NB4 (cell line): ENCODE data around the gene ZCCHC14.

Source experiments
- DNase-seq: peaks from one replicate; pipeline ENCODE4 v3.0.0; 2010; ENCODE audit warnings: low read depth
- H3K4me3 ChIP-seq: one replicate; pipeline ENCODE4 v1.5.1; 2011; ENCODE audit warnings: mild to moderate bottlenecking, low read depth, low read length, moderate library complexity
- MAX ChIP-seq: IDR thresholded peaks from 2 replicates; pipeline ENCODE4 v1.6.1; 2011; ENCODE audit warnings: low read depth, low read length
- MYC ChIP-seq: IDR thresholded peaks from 2 replicates; pipeline ENCODE4 v1.6.1; 2011; ENCODE audit warnings: low read depth, low read length
- POLR2A ChIP-seq: IDR thresholded peaks from 2 replicates; pipeline ENCODE4 v1.6.1; 2011; ENCODE audit warnings: mild to moderate bottlenecking; ENCODE audit not compliant: insufficient read length; ENCODE audit errors: extremely low read depth
- TF ChIP-seq, protein P1 (sequence below): IDR thresholded peaks from one replicate; pipeline ENCODE4 v1.5.1; 2012; ENCODE audit warnings: low read depth, low read length

The ZCCHC14 gene

DNA sequence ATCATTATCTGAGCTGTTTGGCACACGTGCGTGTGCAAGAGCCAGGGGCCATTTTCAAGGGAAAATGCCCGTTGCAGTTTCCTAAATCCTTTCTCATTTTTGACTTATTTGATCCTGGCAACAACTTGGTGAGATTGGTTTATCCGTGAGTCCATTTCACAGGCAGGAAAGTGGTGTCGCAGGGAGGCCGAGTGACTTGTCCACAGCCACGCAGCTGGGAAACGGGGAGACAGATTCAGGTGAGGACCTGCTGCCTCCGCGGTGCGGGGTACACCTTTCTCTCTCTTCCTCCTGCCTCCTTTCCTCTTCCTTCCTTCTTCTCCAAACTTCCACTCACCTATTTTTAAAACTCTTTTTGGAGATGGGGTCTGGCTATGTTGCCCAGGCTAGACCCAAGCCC is 46.3 kb upstream of the ZCCHC14 start:
- no peak overlapping the region for H3K4me3 ChIP-seq
- DNase-seq: no peak
- TF ChIP-seq MYC (no peak), POLR2A (no peak), MAX (no peak)
- TF ChIP-seq, protein P1, sequence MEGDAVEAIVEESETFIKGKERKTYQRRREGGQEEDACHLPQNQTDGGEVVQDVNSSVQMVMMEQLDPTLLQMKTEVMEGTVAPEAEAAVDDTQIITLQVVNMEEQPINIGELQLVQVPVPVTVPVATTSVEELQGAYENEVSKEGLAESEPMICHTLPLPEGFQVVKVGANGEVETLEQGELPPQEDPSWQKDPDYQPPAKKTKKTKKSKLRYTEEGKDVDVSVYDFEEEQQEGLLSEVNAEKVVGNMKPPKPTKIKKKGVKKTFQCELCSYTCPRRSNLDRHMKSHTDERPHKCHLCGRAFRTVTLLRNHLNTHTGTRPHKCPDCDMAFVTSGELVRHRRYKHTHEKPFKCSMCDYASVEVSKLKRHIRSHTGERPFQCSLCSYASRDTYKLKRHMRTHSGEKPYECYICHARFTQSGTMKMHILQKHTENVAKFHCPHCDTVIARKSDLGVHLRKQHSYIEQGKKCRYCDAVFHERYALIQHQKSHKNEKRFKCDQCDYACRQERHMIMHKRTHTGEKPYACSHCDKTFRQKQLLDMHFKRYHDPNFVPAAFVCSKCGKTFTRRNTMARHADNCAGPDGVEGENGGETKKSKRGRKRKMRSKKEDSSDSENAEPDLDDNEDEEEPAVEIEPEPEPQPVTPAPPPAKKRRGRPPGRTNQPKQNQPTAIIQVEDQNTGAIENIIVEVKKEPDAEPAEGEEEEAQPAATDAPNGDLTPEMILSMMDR: no peak

DNA sequence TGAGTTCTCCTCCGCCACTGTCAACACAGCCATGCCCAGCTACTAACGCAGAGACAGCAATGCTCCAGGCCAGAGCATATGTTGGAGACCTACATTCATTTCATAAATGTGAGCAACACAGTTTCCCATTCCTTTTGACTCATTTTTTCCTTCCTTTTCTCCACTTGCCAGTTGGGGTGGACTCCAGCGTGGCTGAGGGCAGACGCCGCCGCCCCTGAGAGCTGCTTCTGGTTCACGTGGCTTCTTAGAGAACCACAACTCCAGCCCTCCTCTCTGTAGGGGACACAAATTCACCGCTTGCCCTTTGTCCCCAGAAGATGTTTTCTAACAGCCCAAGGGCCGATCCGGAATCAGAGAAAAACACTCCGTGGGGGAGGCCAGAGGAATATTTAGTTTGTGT is 45.8 kb upstream of the ZCCHC14 start:
- H3K4me3 ChIP-seq: no peak overlapping the region
- no peak for DNase-seq
- TF ChIP-seq MYC (no peak), MAX (no peak), POLR2A (no peak)
- TF ChIP-seq, protein P1: no peak

GRCh38 chr16:87538160-87538559 is 45.3 kb upstream of the ZCCHC14 start:
- no peak overlapping the region for H3K4me3 ChIP-seq

DNA sequence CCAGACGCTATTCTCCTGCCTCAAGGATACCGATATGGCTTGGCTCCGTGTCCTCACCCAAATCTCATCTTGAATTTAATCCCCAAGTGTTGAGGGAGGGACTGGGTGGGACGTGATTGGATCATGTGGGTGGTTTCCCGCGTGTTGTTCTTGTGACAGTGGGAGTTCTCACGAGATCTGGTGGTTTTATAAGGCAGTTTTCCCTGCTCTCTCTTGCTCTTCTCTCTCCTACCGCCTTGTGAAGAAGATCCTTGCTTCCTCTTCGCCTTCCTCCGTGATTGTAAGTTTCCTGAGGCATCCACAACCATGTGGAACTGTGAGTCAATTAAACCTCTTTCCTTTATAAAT is 43.9 kb upstream of the ZCCHC14 start:
- TF ChIP-seq POLR2A (no peak), MYC (no peak), MAX (no peak)
- TF ChIP-seq, protein P1: no peak
- no peak overlapping the region for H3K4me3 ChIP-seq
- no peak for DNase-seq

More at GRCh38 chr16:87538160-87538559, 45.3 kb upstream of the ZCCHC14 start:
- TF ChIP-seq MYC (no peak), POLR2A (no peak), MAX (no peak)
- TF ChIP-seq, protein P1: no peak
- DNase-seq: no peak

DNA sequence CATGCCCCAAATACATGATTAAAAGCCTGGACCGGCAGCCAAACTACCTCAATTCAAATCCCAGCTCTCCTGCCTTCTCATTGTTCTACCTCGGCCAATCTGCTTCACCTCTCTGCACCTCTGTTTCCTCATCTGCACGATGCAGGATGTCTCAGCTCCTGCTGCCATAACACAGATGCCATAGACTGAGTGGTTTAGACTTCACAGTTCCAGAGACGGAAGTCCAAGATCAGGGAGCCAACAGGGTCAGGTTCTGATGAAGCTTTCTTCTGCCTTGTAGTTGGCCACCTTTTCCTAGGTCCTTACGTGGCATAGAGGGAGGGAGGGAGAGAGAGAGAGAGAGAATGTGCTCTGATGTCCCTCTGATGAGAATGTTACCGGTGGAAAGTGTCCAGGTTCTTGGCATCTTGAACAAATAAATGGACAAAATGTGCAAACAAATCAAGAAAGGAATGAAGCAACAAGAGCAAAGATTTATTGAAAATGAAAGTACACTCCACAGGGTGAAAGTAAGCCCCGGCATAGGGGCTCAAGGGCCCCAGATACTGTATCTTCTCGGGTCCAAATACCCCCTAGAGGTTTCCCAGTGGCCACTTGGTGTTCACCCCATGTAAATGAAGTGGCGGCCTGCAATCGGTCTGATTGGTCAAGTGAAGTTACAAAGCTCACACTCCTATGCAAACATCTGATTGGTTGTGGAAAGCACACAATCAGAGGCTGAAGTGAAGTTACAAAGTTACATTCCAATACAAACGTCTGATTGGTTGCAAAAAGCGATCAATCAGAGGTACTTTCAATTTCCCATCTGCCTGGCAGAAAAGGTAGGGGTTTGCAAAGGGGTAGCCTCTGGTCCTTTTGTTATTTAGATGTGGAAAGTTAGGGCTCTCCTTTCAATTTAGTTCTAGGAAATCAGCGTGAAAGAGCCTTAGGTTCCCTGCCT is 43.3 kb upstream of the ZCCHC14 start:
- TF ChIP-seq MYC (no peak), MAX (no peak), POLR2A (no peak)
- TF ChIP-seq, protein P1: no peak
- DNase-seq: no peak

More for the DNA sequence above, 43.3 kb upstream of the ZCCHC14 start:
- no peak overlapping the region for H3K4me3 ChIP-seq
